Activated CD8-positive, alpha-beta memory T cell treated with anti-CD3 and anti-CD28 coated beads for 36 hours (primary cell): ENCODE data around the gene MEIOSIN. TPM values are rescaled to one million over a fixed set of nuclear protein-coding genes. Genes with fewer than 3 reads are reported as not detected.

Source experiments
- CTCF ChIA-PET: fragments of 350-600 bp; sonication (Branson Sonifier 250); formaldehyde crosslinking; loops from one replicate; lab custom pipeline; 2021; ENCODE audit warnings: antibody characterized with exemption; lab: Charles Lee
- POLR2A ChIA-PET: fragments of 350-600 bp; sonication (Branson Sonifier 250); formaldehyde crosslinking; loops from one replicate; lab custom pipeline; 2021; ENCODE audit warnings: antibody characterized with exemption; lab: Charles Lee
- total RNA-seq, 2 experiments: library from RNA; stranded (reverse); gene quantifications; one replicate each; pipeline ENCODE4 v1.2.3, GENCODE V29; 2021

Gene MEIOSIN
- total RNA-seq, 2 experiments from 2014 or later, result 0.08 to 0.11 TPM

- CTCF ChIA-PET, result interaction anchor here (1.0 to 4.0 kb wide), 18 partner anchors 9 to 342 kb away, joined by 3 to 43 read pairs (median 4); partner anchors contain the start of genes DMWD, FBXO46 and IRF2BP1
- POLR2A ChIA-PET, result interaction anchor here (0.6 to 2.1 kb wide), 8 partner anchors 9 to 331 kb away, joined by 3 to 11 read pairs (median 6); partner anchors contain the start of genes DMPK, DMWD and FBXO46
Measured at GRCh38 chr19:45770192-45771101, 37.2 kb downstream of the MEIOSIN start.

- POLR2A ChIA-PET, result interaction anchor here (1.5 to 1.7 kb wide), 2 partner anchors 8 to 28 kb away, joined by 5 to 7 read pairs; no protein-coding TSS in a partner anchor
- CTCF ChIA-PET, result interaction anchor here (0.8 to 4.0 kb wide), 6 partner anchors 19 to 115 kb away, joined by 3 to 43 read pairs (median 4); partner anchors contain the start of gene IRF2BP1
Measured at GRCh38 chr19:45771311-45771933, 38.2 kb downstream of the MEIOSIN start.

GRCh38 chr19:45772130-45772840 is 39.0 kb downstream of the MEIOSIN start:
- POLR2A ChIA-PET, result interaction anchor here (1.1 kb wide), 1 partner anchor 41 kb away, joined by 3 read pairs; no protein-coding TSS in a partner anchor
- CTCF ChIA-PET, result interaction anchor here (0.8 to 2.3 kb wide), 4 partner anchors 18 to 87 kb away, joined by 3 to 16 read pairs (median 4); no protein-coding TSS in a partner anchor

GRCh38 chr19:45772912-45773311 is 39.7 kb downstream of the MEIOSIN start:
- POLR2A ChIA-PET, result interaction anchor here (1.1 kb wide), 1 partner anchor 40 kb away, joined by 3 read pairs; no protein-coding TSS in a partner anchor
- CTCF ChIA-PET, result interaction anchor here (0.8 to 2.3 kb wide), 3 partner anchors 26 to 87 kb away, joined by 3 to 16 read pairs (median 4); no protein-coding TSS in a partner anchor

GRCh38 chr19:45773384-45773783 is 40.1 kb downstream of the MEIOSIN start:
- CTCF ChIA-PET, result interaction anchor here (1.1 to 2.3 kb wide), 2 partner anchors 26 to 43 kb away, joined by 4 to 16 read pairs; no protein-coding TSS in a partner anchor
- POLR2A ChIA-PET, result interaction anchor here (1.1 kb wide), 1 partner anchor 40 kb away, joined by 3 read pairs; no protein-coding TSS in a partner anchor

GRCh38 chr19:45774765-45775164 is 41.5 kb downstream of the MEIOSIN start:
- ChIA-PET CTCF (interaction anchor here (1.1 kb wide), 1 partner anchor 24 kb away, joined by 3 read pairs; no protein-coding TSS in a partner anchor), POLR2A (no interaction called here)

GRCh38 chr19:45777395-45777961 is 44.2 kb downstream of the MEIOSIN start:
- CTCF ChIA-PET, result interaction anchor here (0.6 kb wide), 1 partner anchor 1020 kb away, joined by 6 read pairs; no protein-coding TSS in a partner anchor
- POLR2A ChIA-PET, result no interaction called here

- POLR2A ChIA-PET, result no interaction called here
- CTCF ChIA-PET, result interaction anchor here (0.6 to 1.3 kb wide), 2 partner anchors 14 to 1019 kb away, joined by 6 to 7 read pairs; partner anchors contain the start of gene DMWD
Measured at GRCh38 chr19:45778010-45778661, 44.9 kb downstream of the MEIOSIN start.

- CTCF ChIA-PET, result interaction anchor here (0.6 to 1.8 kb wide), 6 partner anchors 10 to 78 kb away, joined by 3 to 30 read pairs (median 8); partner anchors contain the start of genes DMWD and SIX5
- POLR2A ChIA-PET, result interaction anchor here (1.2 kb wide), 1 partner anchor 9 kb away, joined by 5 read pairs; no protein-coding TSS in a partner anchor
Measured at GRCh38 chr19:45779231-45780145, 46.2 kb downstream of the MEIOSIN start.

GRCh38 chr19:45780146-45780447 is 46.9 kb downstream of the MEIOSIN start:
- ChIA-PET POLR2A (no interaction called here), CTCF (interaction anchor here (1.8 kb wide), 1 partner anchor 10 kb away, joined by 30 read pairs; the partner anchor contains the start of gene SIX5)

GRCh38 chr19:45780448-45781213 is 47.4 kb downstream of the MEIOSIN start:
- CTCF ChIA-PET, result interaction anchor here (1.2 to 1.8 kb wide), 2 partner anchors 11 to 19 kb away, joined by 3 to 30 read pairs; partner anchors contain the start of gene SIX5

GRCh38 chr19:45781214-45782161 is 48.2 kb downstream of the MEIOSIN start:
- ChIA-PET CTCF (interaction anchor here (0.6 to 1.7 kb wide), 4 partner anchors 7 to 65 kb away, joined by 3 to 6 read pairs (median 4); partner anchors contain the start of gene DMWD), POLR2A (interaction anchor here (1.6 kb wide), 1 partner anchor 12 kb away, joined by 7 read pairs; the partner anchor contains the start of gene SIX5)

More at GRCh38 chr19:45780448-45781213, 47.4 kb downstream of the MEIOSIN start:
- POLR2A ChIA-PET, result interaction anchor here (1.6 kb wide), 1 partner anchor 11 kb away, joined by 7 read pairs; the partner anchor contains the start of gene SIX5

GRCh38 chr19:45782162-45782691 is 49.0 kb downstream of the MEIOSIN start, which contains the start of gene DMPK:
Gene DMPK (minus strand): TSS chr19:45782490. CDS start chr19:45782352, 138 bp downstream.
- POLR2A ChIA-PET, result interaction anchor here (0.5 to 1.6 kb wide), 4 partner anchors 13 to 1145 kb away, joined by 3 to 7 read pairs (median 4); partner anchors contain the start of gene SIX5
- CTCF ChIA-PET, result interaction anchor here (0.6 to 1.7 kb wide), 5 partner anchors 8 to 66 kb away, joined by 3 to 6 read pairs (median 3); partner anchors contain the start of gene DMWD
